ENCODE data around the gene PHF13. TPM values are rescaled to one million over a fixed set of nuclear protein-coding genes. Genes with fewer than 3 reads are reported as not detected.

Gene PHF13
- total RNA-seq (2022; extraction: Qiagen RNA extraction; ENCODE audit: low read depth) = 6.7 to 8.9 TPM (median 8.4 TPM) in 5 replicates

DNA sequence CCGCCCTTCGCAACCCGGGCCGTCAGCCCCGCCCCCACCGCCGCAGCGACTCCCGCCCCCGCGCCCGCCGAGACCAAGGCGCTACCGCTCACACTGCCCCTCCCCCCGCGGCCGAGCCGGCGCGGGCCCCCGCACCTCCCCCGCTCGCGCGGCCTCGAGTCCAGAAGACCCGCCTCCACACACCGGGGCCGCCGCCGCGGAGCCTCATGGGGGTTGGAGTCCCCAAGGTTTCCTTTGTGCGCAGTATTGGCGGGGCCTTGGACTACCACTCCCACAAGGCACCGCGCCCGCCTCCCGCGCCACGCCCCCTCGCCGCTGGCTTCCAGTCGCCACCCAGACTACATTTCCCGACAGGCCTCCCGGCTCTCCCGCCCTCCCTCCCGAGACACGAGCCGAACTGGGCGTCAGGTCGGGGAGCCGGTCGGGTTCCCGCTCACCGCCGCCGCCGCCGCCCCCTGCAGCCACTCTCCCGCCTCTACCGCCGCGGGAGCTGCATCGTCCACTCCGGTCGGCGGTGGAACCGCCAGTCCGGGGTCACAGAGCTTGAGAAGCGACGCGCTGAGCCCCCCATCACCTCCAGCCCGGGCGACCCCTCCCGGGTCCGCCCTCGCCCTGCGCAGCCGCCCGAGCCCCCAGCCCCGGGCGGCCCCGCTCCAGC is at the start of gene PHF13:
PHF13 (plus strand) TSS at position 371 of the 658 bp plus-strand sequence. CDS start 336 bp downstream, outside the sequence.

DNA sequence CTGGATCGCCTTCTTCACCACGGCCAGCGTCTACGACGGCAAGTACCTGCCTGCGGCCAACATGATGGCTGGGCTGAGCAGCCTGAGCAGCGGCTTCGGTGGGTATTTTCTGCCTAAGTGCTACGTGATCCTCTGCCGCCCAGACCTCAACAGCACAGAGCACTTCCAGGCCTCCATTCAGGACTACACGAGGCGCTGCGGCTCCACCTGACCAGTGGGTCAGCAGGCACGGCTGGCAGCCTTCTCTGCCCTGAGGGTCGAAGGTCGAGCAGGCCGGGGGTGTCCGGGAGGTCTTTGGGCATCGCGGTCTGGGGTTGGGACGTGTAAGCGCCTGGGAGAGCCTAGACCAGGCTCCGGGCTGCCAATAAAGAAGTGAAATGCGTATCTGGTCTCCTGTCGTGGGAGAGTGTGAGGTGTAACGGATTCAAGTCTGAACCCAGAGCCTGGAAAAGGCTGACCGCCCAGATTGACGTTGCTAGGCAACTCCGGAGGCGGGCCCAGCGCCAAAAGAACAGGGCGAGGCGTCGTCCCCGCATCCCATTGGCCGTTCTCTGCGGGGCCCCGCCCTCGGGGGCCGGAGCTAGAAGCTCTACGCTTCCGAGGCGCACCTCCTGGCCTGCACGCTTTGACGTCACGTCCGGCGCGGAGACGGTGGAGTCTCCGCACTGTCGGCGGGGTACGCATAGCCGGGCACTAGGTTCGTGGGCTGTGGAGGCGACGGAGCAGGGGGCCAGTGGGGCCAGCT is 34.0 kb upstream of the PHF13 start, which contains the start of gene ZBTB48:
ZBTB48 (plus strand) TSS at position 621 of the 745 bp plus-strand sequence. CDS start 616 bp downstream, outside the sequence.

DNA sequence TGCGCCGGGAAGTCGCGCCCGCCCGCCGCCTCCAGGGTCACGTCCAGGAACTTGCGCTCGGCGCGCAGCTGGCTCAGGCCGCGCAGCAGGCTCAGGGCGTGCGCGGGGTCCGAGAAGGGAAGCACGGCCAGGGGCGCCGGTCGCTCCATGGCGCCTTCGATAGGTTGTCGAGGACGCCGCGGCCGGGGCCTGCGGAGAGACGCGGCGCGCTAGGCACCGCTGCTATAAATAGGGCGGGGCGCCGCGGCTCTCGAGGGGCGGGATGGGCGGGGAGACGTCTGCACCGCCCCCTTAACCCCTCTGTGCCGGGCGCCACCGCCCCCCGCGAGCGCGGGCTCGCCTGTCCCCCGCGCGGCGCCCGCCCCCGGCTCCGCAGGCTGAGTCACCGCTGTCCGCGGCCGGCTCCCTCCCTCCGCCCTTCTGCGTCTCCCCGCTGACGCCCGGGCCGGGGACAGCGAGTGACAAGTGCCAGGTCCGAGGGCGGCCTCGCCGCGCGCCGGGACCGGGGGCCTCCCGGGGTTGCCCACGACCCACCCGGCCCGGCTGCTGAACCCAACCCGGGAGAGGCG is 10.8 kb upstream of the PHF13 start, which contains the start of gene KLHL21:
KLHL21 (minus strand) TSS at position 201 of the 569 bp plus-strand sequence; CDS start at position 149, 52 bp downstream.

DNA sequence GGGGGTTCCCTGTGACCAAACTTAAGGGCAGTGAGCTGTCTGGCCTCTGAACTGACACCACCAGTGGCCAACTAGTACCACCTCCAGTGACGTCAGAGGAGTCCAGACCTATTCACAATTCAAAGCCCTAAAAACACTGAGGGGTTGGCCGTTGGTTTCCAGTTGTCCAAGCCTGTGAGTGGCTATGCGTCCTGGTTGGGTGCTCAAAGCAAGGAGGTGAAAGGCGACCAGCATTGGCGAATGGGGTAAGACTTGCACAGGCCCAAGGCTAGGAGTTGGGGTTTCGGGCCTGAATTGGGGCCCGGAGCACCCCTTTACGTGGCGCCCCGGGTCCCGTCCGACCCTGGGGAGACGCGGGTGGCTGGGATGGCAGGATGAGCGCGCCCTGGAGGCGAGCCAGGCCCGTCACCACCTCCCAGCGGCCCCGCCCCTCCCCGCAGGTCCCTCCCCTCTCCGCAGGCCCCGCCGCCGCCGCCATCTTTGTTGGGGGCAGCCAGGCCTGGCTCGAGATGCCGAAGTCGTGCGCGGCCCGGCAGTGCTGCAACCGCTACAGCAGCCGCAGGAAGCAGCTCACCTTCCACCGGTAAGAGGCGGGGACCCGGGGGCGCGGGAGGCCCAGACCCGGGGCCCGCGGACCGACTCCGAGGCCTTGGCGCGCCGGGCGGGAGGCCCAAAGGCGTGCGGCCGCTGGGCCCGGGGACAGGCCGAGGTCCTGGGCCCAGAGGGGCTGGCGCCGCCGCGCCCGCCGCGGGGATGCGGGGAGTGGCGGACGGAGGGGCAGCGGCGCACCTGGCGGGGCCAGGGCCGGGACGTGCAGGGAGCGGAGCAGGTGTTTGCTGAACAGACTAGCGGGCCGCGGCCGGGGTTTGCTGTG is 11.4 kb downstream of the PHF13 start, which contains the start of gene THAP3:
THAP3 (plus strand) TSS at position 159 of the 874 bp plus-strand sequence; CDS start at position 510, 351 bp downstream.

Other genes starting within 250 kb of the PHF13 start
- gene ACOT7, start 220.0 kb upstream of the PHF13 start, total RNA-seq (2022; extraction: Qiagen RNA extraction; ENCODE audit: low read depth) = 75.8 to 101 TPM (median 95.9 TPM) in 5 replicates
- gene HES2, start 193.8 kb upstream of the PHF13 start, total RNA-seq (2022; extraction: Qiagen RNA extraction; ENCODE audit: low read depth) = 3.3 to 7.2 TPM (median 6.0 TPM) in 5 replicates
- 0.29 to 0.94 TPM (median 0.42 TPM) in 5 replicates for gene ESPN, start 189.0 kb upstream of the PHF13 start, total RNA-seq (2022; extraction: Qiagen RNA extraction; ENCODE audit: low read depth)
- 3.3 to 5.0 TPM (median 4.5 TPM) in 5 replicates for gene TNFRSF25, start 147.6 kb upstream of the PHF13 start, total RNA-seq (2022; extraction: Qiagen RNA extraction; ENCODE audit: low read depth)
- 2.9 to 5.2 TPM (median 3.9 TPM) in 5 replicates for gene PLEKHG5, start 122.1 kb upstream of the PHF13 start, total RNA-seq (2022; extraction: Qiagen RNA extraction; ENCODE audit: low read depth)
- gene NOL9, start 59.2 kb upstream of the PHF13 start, total RNA-seq (2022; extraction: Qiagen RNA extraction; ENCODE audit: low read depth) = 3.5 to 5.2 TPM (median 4.4 TPM) in 5 replicates
- gene TAS1R1, start 58.4 kb upstream of the PHF13 start, total RNA-seq (2022; extraction: Qiagen RNA extraction; ENCODE audit: low read depth) = not detected in 5 replicates
- 12.5 to 20.0 TPM (median 16.3 TPM) in 5 replicates for gene ZBTB48, start 33.7 kb upstream of the PHF13 start, total RNA-seq (2022; extraction: Qiagen RNA extraction; ENCODE audit: low read depth)
- gene KLHL21, start 10.9 kb upstream of the PHF13 start, total RNA-seq (2022; extraction: Qiagen RNA extraction; ENCODE audit: low read depth) = 16.1 to 27.2 TPM (median 22.0 TPM) in 5 replicates
- 15.2 to 17.5 TPM (median 16.9 TPM) in 5 replicates for gene THAP3, start 11.1 kb downstream of the PHF13 start, total RNA-seq (2022; extraction: Qiagen RNA extraction; ENCODE audit: low read depth)
- gene DNAJC11, start 88.1 kb downstream of the PHF13 start, total RNA-seq (2022; extraction: Qiagen RNA extraction; ENCODE audit: low read depth) = 31.7 to 34.2 TPM (median 33.7 TPM) in 5 replicates
- 59.8 to 73.8 TPM (median 64.5 TPM) in 5 replicates for gene CAMTA1, start 171.7 kb downstream of the PHF13 start, total RNA-seq (2022; extraction: Qiagen RNA extraction; ENCODE audit: low read depth)